Measurements from ENCODE around the gene DLGAP4. TPM values are rescaled to one million over a fixed set of nuclear protein-coding genes. Genes with fewer than 3 reads are reported as not detected.

DLGAP4 gene
- total RNA-seq, 1 experiment from 2014 or later = 19.2 TPM

- peaks cover 5% of the 10 kb centered on the region; the same call in 1 of the 2 replicates for H3K4me1 ChIP-seq (replicated peaks)
- no peak overlapping the region for H3K27ac ChIP-seq
- no peaks in the 10 kb centered on the region for H3K36me3 ChIP-seq
- peak; percentile 39 to 67 for DNase-seq (ENCODE audit: low read depth in 1 of 2, low spot score in 2 of 2)
- H3K4me3 ChIP-seq = no peak overlapping the region
- H3K27me3 ChIP-seq (replicated peaks) = peaks cover 10% of the 10 kb centered on the region
- H3K9me3 ChIP-seq (replicated peaks) = no peaks in the 10 kb centered on the region
Measured at GRCh38 chr20:36439040-36439730, 133.0 kb downstream of the DLGAP4 start.

DNA sequence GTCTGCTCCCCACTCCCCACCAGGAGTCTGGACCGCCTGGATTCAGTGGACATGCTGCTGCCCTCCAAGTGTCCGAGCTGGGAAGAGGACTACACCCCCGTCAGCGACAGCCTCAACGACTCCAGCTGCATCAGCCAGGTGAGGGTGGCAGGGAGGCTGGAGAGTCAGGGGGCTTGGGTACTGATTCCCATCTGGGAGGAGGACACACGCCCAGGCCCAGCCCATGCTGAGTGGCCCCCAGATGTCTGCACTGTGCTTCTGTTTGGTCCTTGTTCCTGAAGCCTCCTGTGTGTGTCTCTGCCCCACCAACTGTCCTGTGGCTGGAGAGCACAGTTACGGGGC, 133.6 kb downstream of the DLGAP4 start:
- Histone ChIP-seq H3K9me3 (replicated peaks) (no peaks in the 10 kb centered on the region), H3K4me3 (no peak overlapping the region), H3K36me3 (no peaks in the 10 kb centered on the region), H3K27ac (no peak overlapping the region), H3K4me1 (replicated peaks) (peaks cover 5% of the 10 kb centered on the region; the same call in 1 of the 2 replicates), H3K27me3 (replicated peaks) (peaks cover 10% of the 10 kb centered on the region)
- DNase-seq (ENCODE audit: low read depth in 1 of 2, low spot score in 2 of 2) = no peak

DNA sequence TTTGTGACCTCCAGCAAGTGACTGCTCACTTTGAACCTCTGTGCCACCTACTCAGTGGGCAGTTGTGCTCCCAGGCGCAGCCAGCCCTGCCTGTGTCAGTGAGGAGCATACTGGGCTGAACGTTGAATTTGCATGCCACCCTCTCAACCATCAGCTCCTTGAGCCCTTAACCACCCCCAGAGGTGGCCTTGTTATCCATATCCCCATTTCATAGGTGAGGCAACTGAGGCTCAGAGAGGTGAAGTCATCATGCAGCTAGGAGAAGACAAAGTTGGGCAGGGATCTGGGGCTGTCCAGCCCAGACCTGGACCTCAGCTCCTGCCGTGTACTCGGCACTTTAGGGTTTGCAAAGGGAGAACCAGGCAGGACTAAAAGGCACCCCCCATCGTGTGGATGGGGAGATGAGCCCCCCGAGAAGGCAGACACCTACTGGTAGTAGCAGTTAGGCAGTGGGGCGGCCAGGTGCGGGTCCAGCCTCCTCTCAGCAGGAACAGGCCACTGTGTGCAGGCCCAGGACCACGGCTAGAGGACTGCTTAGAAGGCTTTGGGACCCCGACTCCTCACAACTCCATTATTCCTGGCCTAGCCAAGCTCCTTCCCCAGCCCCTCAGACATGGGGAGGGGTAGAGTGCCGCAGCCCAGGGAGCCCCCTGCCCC, 134.4 kb downstream of the DLGAP4 start:
- peaks cover 10% of the 10 kb centered on the region for H3K27me3 ChIP-seq (replicated peaks)
- no peak overlapping the region for H3K4me3 ChIP-seq
- H3K27ac ChIP-seq = no peak overlapping the region
- DNase-seq (ENCODE audit: low read depth in 1 of 2, low spot score in 2 of 2) = no peak
- no peaks in the 10 kb centered on the region for H3K36me3 ChIP-seq
- peaks cover 5% of the 10 kb centered on the region; the same call in 1 of the 2 replicates for H3K4me1 ChIP-seq (replicated peaks)
- H3K9me3 ChIP-seq (replicated peaks) = no peaks in the 10 kb centered on the region

- DNase-seq (ENCODE audit: low read depth in 1 of 2, low spot score in 2 of 2) = no peak
- peaks cover 5% of the 10 kb centered on the region for H3K27me3 ChIP-seq (replicated peaks)
- H3K4me3 ChIP-seq = no peak overlapping the region
- H3K27ac ChIP-seq = no peak overlapping the region
- no peaks in the 10 kb centered on the region for H3K9me3 ChIP-seq (replicated peaks)
- H3K36me3 ChIP-seq = no peaks in the 10 kb centered on the region
- peaks cover 4% of the 10 kb centered on the region; the same call in 1 of the 2 replicates for H3K4me1 ChIP-seq (replicated peaks)
Measured at GRCh38 chr20:36441027-36441414, 134.9 kb downstream of the DLGAP4 start.

DNA sequence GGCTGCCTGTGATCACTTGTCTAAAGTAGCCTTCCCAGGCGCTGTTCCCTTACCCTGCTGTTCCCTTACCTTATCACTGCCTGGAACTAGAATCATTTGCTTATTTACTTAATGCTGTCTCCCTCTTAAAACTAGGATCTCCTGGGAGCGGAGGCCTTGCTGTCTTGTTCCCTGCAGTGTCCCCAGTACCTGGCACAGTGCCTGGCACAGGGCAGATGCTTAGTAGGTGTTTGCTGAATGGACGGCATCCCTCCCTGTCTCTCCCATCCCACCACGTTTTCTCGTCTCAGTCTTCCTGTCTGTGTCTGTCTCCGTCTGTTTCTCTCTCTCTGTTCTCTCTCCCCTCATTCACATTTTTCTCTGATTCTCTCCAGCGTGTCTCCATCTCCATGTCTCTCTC, 135.3 kb downstream of the DLGAP4 start:
- H3K27me3 ChIP-seq (replicated peaks) = peaks cover under 1% of the 10 kb centered on the region
- H3K9me3 ChIP-seq (replicated peaks) = no peaks in the 10 kb centered on the region
- no peaks in the 10 kb centered on the region for H3K36me3 ChIP-seq
- DNase-seq (ENCODE audit: low read depth in 1 of 2, low spot score in 2 of 2) = no peak
- no peak overlapping the region for H3K4me3 ChIP-seq
- H3K27ac ChIP-seq = no peak overlapping the region
- H3K4me1 ChIP-seq (replicated peaks) = no peaks in the 10 kb centered on the region; the same call in 1 of the 2 replicates

DNA sequence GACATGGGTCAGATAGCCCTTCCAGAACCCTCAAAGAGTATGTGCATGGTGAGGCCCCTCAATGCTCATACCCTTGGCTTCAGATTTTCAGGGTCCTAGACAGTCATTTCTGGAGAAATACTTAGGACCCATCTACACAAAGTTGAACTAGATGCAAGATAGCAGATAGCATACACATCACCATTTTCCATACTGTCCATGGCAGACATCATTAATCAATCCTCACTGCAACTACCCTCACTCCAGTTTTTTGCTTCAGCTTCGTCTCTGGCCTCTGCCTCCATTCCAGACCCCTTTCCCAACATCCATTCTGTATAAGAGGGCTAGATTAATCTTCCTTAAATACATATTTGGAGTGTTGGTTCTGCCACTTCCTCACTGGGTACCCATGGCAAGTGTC, 139.7 kb downstream of the DLGAP4 start:
- 0 out of 2 replicates have a peak, but pooled peaks cover 3% of the 10 kb centered on the region for H3K9me3 ChIP-seq (replicated peaks)
- H3K4me3 ChIP-seq = no peak overlapping the region
- no peak for DNase-seq (ENCODE audit: low read depth in 1 of 2, low spot score in 2 of 2)
- no peak overlapping the region for H3K27ac ChIP-seq
- H3K4me1 ChIP-seq (replicated peaks) = no peaks in the 10 kb centered on the region
- no peaks in the 10 kb centered on the region for H3K27me3 ChIP-seq (replicated peaks)
- H3K36me3 ChIP-seq = no peaks in the 10 kb centered on the region

GRCh38 chr20:36446557-36446956, 140.4 kb downstream of the DLGAP4 start:
- 0 out of 2 replicates have a peak, but pooled peaks cover 3% of the 10 kb centered on the region for H3K9me3 ChIP-seq (replicated peaks)
- no peak overlapping the region for H3K27ac ChIP-seq
- no peak for DNase-seq (ENCODE audit: low read depth in 1 of 2, low spot score in 2 of 2)
- H3K27me3 ChIP-seq (replicated peaks) = no peaks in the 10 kb centered on the region
- H3K4me3 ChIP-seq = no peak overlapping the region
- no peaks in the 10 kb centered on the region for H3K4me1 ChIP-seq (replicated peaks)
- H3K36me3 ChIP-seq = no peaks in the 10 kb centered on the region

- DNase-seq (ENCODE audit: low read depth in 1 of 2, low spot score in 2 of 2) = no peak
- H3K36me3 ChIP-seq = no peaks in the 10 kb centered on the region
- no peaks in the 10 kb centered on the region for H3K27me3 ChIP-seq (replicated peaks)
- H3K27ac ChIP-seq = no peak overlapping the region
- no peaks in the 10 kb centered on the region for H3K4me1 ChIP-seq (replicated peaks)
- H3K4me3 ChIP-seq = no peak overlapping the region
- H3K9me3 ChIP-seq (replicated peaks) = 0 out of 2 replicates have a peak, but pooled peaks cover 3% of the 10 kb centered on the region
Measured at GRCh38 chr20:36447101-36447500, 141.0 kb downstream of the DLGAP4 start.

- Histone ChIP-seq H3K4me1 (replicated peaks) (peaks cover 5% of the 10 kb centered on the region), H3K27ac (no peak overlapping the region)
Measured at GRCh38 chr20:36449663-36450062, 143.5 kb downstream of the DLGAP4 start.

DNA sequence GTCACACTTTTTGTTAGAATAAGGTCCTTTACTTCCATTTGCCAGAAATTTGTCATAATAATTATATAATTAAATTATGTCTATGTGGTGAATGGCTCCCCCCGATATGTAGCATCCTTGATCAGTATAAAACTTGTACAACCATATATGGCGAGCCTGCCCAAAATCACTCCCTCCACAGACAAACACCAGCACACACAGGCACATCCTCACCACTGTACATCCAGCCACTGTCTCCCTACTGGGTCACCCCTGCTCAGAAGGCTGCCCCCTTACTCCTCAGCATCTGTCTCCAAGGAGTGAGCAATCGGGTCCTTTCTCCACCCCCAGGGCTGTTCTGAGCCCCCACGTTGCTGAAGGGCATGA, 148.2 kb downstream of the DLGAP4 start:
- Histone ChIP-seq H3K36me3 (no peaks in the 10 kb centered on the region), H3K27ac (no peak overlapping the region), H3K9me3 (replicated peaks) (0 out of 2 replicates have a peak, but pooled peaks cover 3% of the 10 kb centered on the region), H3K4me1 (replicated peaks) (peaks cover 14% of the 10 kb centered on the region), H3K27me3 (replicated peaks) (no peaks in the 10 kb centered on the region), H3K4me3 (no peak overlapping the region)
- no peak for DNase-seq (ENCODE audit: low read depth in 1 of 2, low spot score in 2 of 2)

More at GRCh38 chr20:36449663-36450062, 143.5 kb downstream of the DLGAP4 start:
- H3K4me3 ChIP-seq = no peak overlapping the region
- H3K36me3 ChIP-seq = no peaks in the 10 kb centered on the region
- no peaks in the 10 kb centered on the region for H3K27me3 ChIP-seq (replicated peaks)
- DNase-seq (ENCODE audit: low read depth in 1 of 2, low spot score in 2 of 2) = no peak
- 0 out of 2 replicates have a peak, but pooled peaks cover 3% of the 10 kb centered on the region for H3K9me3 ChIP-seq (replicated peaks)

GRCh38 chr20:36454698-36455427, 148.7 kb downstream of the DLGAP4 start:
- H3K4me1 ChIP-seq (replicated peaks) = peaks cover 14% of the 10 kb centered on the region
- no peak overlapping the region for H3K27ac ChIP-seq
- H3K9me3 ChIP-seq (replicated peaks) = no peaks in the 10 kb centered on the region
- no peaks in the 10 kb centered on the region for H3K36me3 ChIP-seq
- DNase-seq (ENCODE audit: low read depth in 1 of 2, low spot score in 2 of 2) = peak; percentile 51 to 68
- no peak overlapping the region for H3K4me3 ChIP-seq
- no peaks in the 10 kb centered on the region for H3K27me3 ChIP-seq (replicated peaks)

- Histone ChIP-seq H3K27ac (no peak overlapping the region), H3K4me1 (replicated peaks) (peaks cover 21% of the 10 kb centered on the region), H3K9me3 (replicated peaks) (no peaks in the 10 kb centered on the region), H3K27me3 (replicated peaks) (no peaks in the 10 kb centered on the region), H3K4me3 (no peak overlapping the region), H3K36me3 (no peaks in the 10 kb centered on the region)
- DNase-seq (ENCODE audit: low read depth in 1 of 2, low spot score in 2 of 2) = no peak
Measured at GRCh38 chr20:36455972-36456625, 150.0 kb downstream of the DLGAP4 start.

- H3K4me3 ChIP-seq = peak overlapping the region; percentile 71
- H3K27me3 ChIP-seq (replicated peaks) = no peaks in the 10 kb centered on the region
- H3K4me1 ChIP-seq (replicated peaks) = peaks cover 47% of the 10 kb centered on the region
- H3K27ac ChIP-seq = peak overlapping the region; percentile 72
- peaks cover 13% of the 10 kb centered on the region for H3K36me3 ChIP-seq
- DNase-seq (ENCODE audit: low read depth in 1 of 2, low spot score in 2 of 2) = peak; percentile 90
- H3K9me3 ChIP-seq (replicated peaks) = no peaks in the 10 kb centered on the region
Measured at GRCh38 chr20:36460648-36461599, 154.8 kb downstream of the DLGAP4 start.
